Endothelial cell of umbilical vein (primary cell): Measurements from ENCODE around the gene TBC1D8. TPM values are rescaled to one million over a fixed set of nuclear protein-coding genes. Genes with fewer than 3 reads are reported as not detected.

Source experiments
- BruUV-seq: library from RNA; stranded (reverse); fragments of 400-500 nt; replicated peaks from 2 replicates; lab custom pipeline; 2021; lab: Mats Ljungman, UMichigan
- CTCF ChIA-PET: fragments of 300-600, 350-600 bp; sonication (Branson Sonifier 250); formaldehyde crosslinking; loops from one replicate; lab custom pipeline; 2021; ENCODE audit warnings: antibody characterized with exemption, inconsistent platforms; lab: Charles Lee
- POLR2A ChIA-PET: fragments of 300-600, 350-600 bp; sonication (Branson Sonifier 250); formaldehyde crosslinking; loops from one replicate; lab custom pipeline; 2021; ENCODE audit warnings: antibody characterized with exemption, inconsistent platforms; lab: Charles Lee
- DNase-seq: peaks from one replicate; pipeline ENCODE4 v3.0.0-alpha.2; 2011; ENCODE audit warnings: low read depth, low spot score
- FAIRE-seq: peaks from 2 replicates; lab custom pipeline; 2011; peaks lifted over from hg19 to GRCh38; lab: Jason Lieb, UNC
- H2AFZ ChIP-seq: 2 replicates; pipeline ENCODE4 v1.6.0; 2012; ENCODE audit warnings: low read depth, low read length, control low read depth, inconsistent platforms
- H3K27ac ChIP-seq: 2 replicates; pipeline ENCODE4 v1.5.1; 2011; ENCODE audit warnings: low read depth, mild to moderate bottlenecking, control low read depth, low read length, moderate library complexity; ENCODE audit not compliant: insufficient read depth
- H3K27me3 ChIP-seq, 2 experiments: 2 replicates each; pipeline versions ENCODE4 v1.6.0 to v1.6.1; 2011; ENCODE audit warnings: low read length in 2 of 2, mixed read lengths in 1 of 2; ENCODE audit not compliant: control insufficient read depth in 2 of 2, insufficient read depth in 2 of 2
- H3K36me3 ChIP-seq, 2 experiments: 2 replicates in 1 of 2; 3 replicates in 1 of 2; pipeline ENCODE4 v1.5.1; 2011; ENCODE audit warnings: low read length in 2 of 2, mild to moderate bottlenecking in 1 of 2, moderate library complexity in 1 of 2; ENCODE audit not compliant: control insufficient read depth in 2 of 2, insufficient read depth in 2 of 2; ENCODE audit errors: extremely low read depth in 1 of 2
- H3K4me1 ChIP-seq: 3 replicates; pipeline ENCODE4 v1.5.1; 2011; ENCODE audit warnings: mild to moderate bottlenecking, low read length; ENCODE audit not compliant: control insufficient read depth, insufficient read depth; ENCODE audit errors: extremely low read depth
- H3K4me2 ChIP-seq: 2 replicates; pipeline ENCODE4 v1.6.1; 2011; ENCODE audit warnings: low read length, control low read depth, mixed read lengths; ENCODE audit not compliant: insufficient read depth
- H3K4me3 ChIP-seq, 3 experiments: fragments of 200-600 bp in 1 of 3; sonication (generic), shearing (Covaris generic) in 1 of 3; replicated peaks in 1 of 3; 2 replicates each; pipeline ENCODE4 v1.5.1; 2011 to 2016; ENCODE audit warnings: control low read depth in 3 of 3, low read length in 3 of 3, mild to moderate bottlenecking in 2 of 3, inconsistent platforms in 1 of 3, low read depth in 1 of 3, moderate library complexity in 1 of 3; ENCODE audit not compliant: insufficient read depth in 1 of 3
- H3K79me2 ChIP-seq: 2 replicates; pipeline ENCODE4 v1.6.0; 2012; ENCODE audit warnings: low read length, inconsistent platforms; ENCODE audit not compliant: control insufficient read depth, insufficient read depth
- H3K9ac ChIP-seq: replicated peaks from 2 replicates; pipeline ENCODE3; 2011; ENCODE audit warnings: low read length, control low read depth; ENCODE audit not compliant: insufficient read depth; ENCODE audit errors: extremely low read depth
- H3K9me1 ChIP-seq: replicated peaks from 3 replicates; pipeline ENCODE4 v1.6.0; 2011; ENCODE audit warnings: mild to moderate bottlenecking, low read length; ENCODE audit not compliant: control insufficient read depth, insufficient read depth; ENCODE audit errors: extremely low read depth
- H3K9me3 ChIP-seq: replicated peaks from 2 replicates; pipeline ENCODE4 v1.5.1; 2012; ENCODE audit warnings: low read length, inconsistent platforms; ENCODE audit not compliant: control insufficient read depth, insufficient read depth
- H4K20me1 ChIP-seq: replicated peaks from 2 replicates; pipeline ENCODE3; 2011; ENCODE audit warnings: mild to moderate bottlenecking, low read length; ENCODE audit not compliant: control insufficient read depth, insufficient read depth; ENCODE audit errors: extremely low read depth
- CTCF ChIP-seq, 2 donors: IDR thresholded peaks; 1 replicate in 1 of 2; 2 replicates in 1 of 2; pipeline ENCODE4 v1.5.1; 2011; ENCODE audit warnings: low read length in 2 of 2, mild to moderate bottlenecking in 2 of 2, moderate library complexity in 2 of 2, control low read depth in 1 of 2, inconsistent platforms in 1 of 2, low read depth in 1 of 2; ENCODE audit not compliant: insufficient read depth in 1 of 2; ENCODE audit errors: extremely low read depth in 1 of 2
- EZH2 ChIP-seq: IDR thresholded peaks from 2 replicates; pipeline ENCODE4 v1.6.1; 2012; ENCODE audit warnings: borderline replicate concordance, low read depth, mild to moderate bottlenecking, moderate library complexity, low read length, inconsistent platforms; ENCODE audit not compliant: severe bottlenecking
- FOS ChIP-seq: IDR thresholded peaks from 2 replicates; pipeline ENCODE4 v1.6.1; 2011; ENCODE audit warnings: mild to moderate bottlenecking, low read length, moderate library complexity, borderline replicate concordance; ENCODE audit not compliant: insufficient read depth
- GATA2 ChIP-seq: IDR thresholded peaks from 2 replicates; pipeline ENCODE4 v1.7.0; 2011; ENCODE audit warnings: low read depth, mild to moderate bottlenecking, moderate library complexity, mixed read lengths, low read length; ENCODE audit not compliant: insufficient read length, insufficient read depth
- JUN ChIP-seq: IDR thresholded peaks from 2 replicates; pipeline ENCODE4 v1.6.1; 2011; ENCODE audit warnings: borderline replicate concordance, low read depth; ENCODE audit not compliant: insufficient read length, insufficient read depth
- MAX ChIP-seq: IDR thresholded peaks from 2 replicates; pipeline ENCODE4 v1.6.1; 2011; ENCODE audit not compliant: insufficient read depth, insufficient read length
- MYC ChIP-seq: IDR thresholded peaks from one replicate; pipeline ENCODE4 v1.6.1; 2011; ENCODE audit warnings: mild to moderate bottlenecking, low read depth, low read length
- POLR2A ChIP-seq: IDR thresholded peaks from 2 replicates; pipeline ENCODE4 v1.6.1; 2012; ENCODE audit warnings: low read depth, mild to moderate bottlenecking, control low read depth, low read length
- POLR2AphosphoS5 ChIP-seq: IDR thresholded peaks from 2 replicates; pipeline ENCODE4 v1.6.1; 2012; ENCODE audit warnings: low read depth, mild to moderate bottlenecking, control low read depth, low read length, moderate library complexity; ENCODE audit not compliant: insufficient read depth
- dilution Hi-C: fragments of 300-500 bp; cut with MboI; formaldehyde crosslinking; loops from one replicate; pipeline ENCODE4 v1.15.0; 2019; ENCODE audit warnings: low sequenced_read_pairs; ENCODE audit not compliant: extremely low pct_ligation_motif_present
- intact Hi-C: fragments of 100-400 bp; cut with micrococcal nuclease; formaldehyde crosslinking; loops from one replicate; pipeline ENCODE4 v1.10.0; 2022
- polyA plus RNA-seq, 4 experiments: library from polyadenylated mRNA; depleted of rRNA in 3 of 4; stranded (reverse) in 3 of 4; unstranded in 1 of 4; fragments of >200 nt; gene quantifications; 2 replicates each; pipeline versions ENCODE4 v1.2.1 to v1.2.3, GENCODE V29; 2011 to 2012; ENCODE audit warnings: missing spikeins in 1 of 4
- total RNA-seq: library from RNA; stranded (reverse); gene quantifications from 2 replicates; pipeline ENCODE4 v1.2.3, GENCODE V29; 2021

The TBC1D8 gene
- total and polyA plus RNA-seq, 2 donors (not counting 3 experiments of a cell fraction or from before 2014, with no cell fraction given): 28.5 to 32.1 TPM

GRCh38 chr2:101153077-101153707 lies 2.0 kb upstream of the TBC1D8 start:
- DNase-seq (no peak), FAIRE-seq (no peak)
- H4K20me1 ChIP-seq: no peaks in the 10 kb centered on the region
- POLR2A ChIA-PET: interaction anchor here (0.9 kb wide), 1 partner anchor 151 kb away, joined by 3 read pairs; the partner anchor contains the start of gene RPL31
- H2AFZ ChIP-seq: no peak overlapping the region
- no peaks in the 10 kb centered on the region for H3K9me3 ChIP-seq
- dilution Hi-C loops: no loop called here
- CTCF ChIA-PET: interaction anchor here (0.6 to 8.4 kb wide), 33 partner anchors 9 to 560 kb away, joined by 3 to 210 read pairs (median 6); partner anchors contain the start of gene RPL31
- no TSS peak for BruUV-seq
- no peak overlapping the region for H3K9ac ChIP-seq
- peaks cover 33% of the 10 kb centered on the region for H3K4me1 ChIP-seq
- H3K27me3 ChIP-seq: no peaks in the 10 kb centered on the region
- TF ChIP-seq FOS: no peak
- no peak for TF ChIP-seq POLR2A
- TF ChIP-seq CTCF (IDR thresholded peaks at IDR 0.05; ENCODE audit: extremely low read depth in 1 of 2, insufficient read depth in 1 of 2, low read depth in 1 of 2, low read length in 2 of 2): no peak
- TF ChIP-seq GATA2: no peak
- TF ChIP-seq JUN: no peak
- no peak for TF ChIP-seq MYC
- no peak for TF ChIP-seq POLR2AphosphoS5
- no peak for TF ChIP-seq MAX
- no peak for TF ChIP-seq EZH2
- no peak overlapping the region for H3K4me2 ChIP-seq
- H3K79me2 ChIP-seq: peaks cover 28% of the 10 kb centered on the region
- H3K9me1 ChIP-seq: no peaks in the 10 kb centered on the region
- no peak overlapping the region for H3K4me3 ChIP-seq
- no peaks in the 10 kb centered on the region for H3K36me3 ChIP-seq
- H3K27ac ChIP-seq: no peak overlapping the region
- intact Hi-C loops: loop anchor here (2.0 kb wide), 1 partner anchor 52 kb away; no protein-coding TSS in a partner anchor
